H9 (cell line): ENCODE data around the gene RSU1. TPM values are rescaled to one million over a fixed set of nuclear protein-coding genes. Genes with fewer than 3 reads are reported as not detected.

Source experiments
- DNase-seq: peaks from one replicate; pipeline ENCODE4 v3.0.0-alpha.2; 2017
- H2AFZ ChIP-seq: one replicate; pipeline ENCODE4 v1.6.1; 2013; ENCODE audit warnings: mild to moderate bottlenecking, low read length, control low read depth, moderate library complexity
- H2AK5ac ChIP-seq: 2 replicates; pipeline ENCODE4 v1.6.1; 2013; ENCODE audit warnings: low read length, control low read depth, mixed read lengths; ENCODE audit not compliant: insufficient read length
- H2BK120ac ChIP-seq: one replicate; pipeline ENCODE4 v1.6.1; 2013; ENCODE audit warnings: low read depth, mild to moderate bottlenecking, low read length, control low read depth, inconsistent platforms; ENCODE audit not compliant: poor library complexity, severe bottlenecking
- H2BK12ac ChIP-seq: 2 replicates; pipeline ENCODE4 v1.6.1; 2013; ENCODE audit warnings: low read length, control low read depth, mixed read lengths, low read depth; ENCODE audit not compliant: insufficient read length
- H2BK15ac ChIP-seq: 2 replicates; pipeline ENCODE4 v1.6.1; 2013; ENCODE audit warnings: low read depth, low read length, control low read depth
- H2BK20ac ChIP-seq: one replicate; pipeline ENCODE4 v1.6.1; 2013; ENCODE audit warnings: low read depth, mild to moderate bottlenecking, low read length, control low read depth, inconsistent platforms; ENCODE audit not compliant: poor library complexity, severe bottlenecking
- H2BK5ac ChIP-seq: 2 replicates; pipeline ENCODE4 v1.6.1; 2013; ENCODE audit warnings: low read length, control low read depth, mixed read lengths; ENCODE audit not compliant: insufficient read length
- H3K14ac ChIP-seq: 2 replicates; pipeline ENCODE4 v1.6.1; 2013; ENCODE audit warnings: low read length, control low read depth; ENCODE audit not compliant: insufficient read depth
- H3K18ac ChIP-seq: 2 replicates; pipeline ENCODE4 v1.6.1; 2013; ENCODE audit warnings: low read depth, mild to moderate bottlenecking, mixed read lengths, low read length, control low read depth; ENCODE audit not compliant: insufficient read length
- H3K23ac ChIP-seq: 2 replicates; pipeline ENCODE4 v1.6.1; 2013; ENCODE audit warnings: low read length, control low read depth, mixed read lengths, low read depth; ENCODE audit not compliant: insufficient read length
- H3K23me2 ChIP-seq: 2 replicates; pipeline ENCODE4 v1.6.1; 2013; ENCODE audit warnings: low read depth, mild to moderate bottlenecking, mixed read lengths, low read length, control low read depth; ENCODE audit not compliant: insufficient read length, poor library complexity, severe bottlenecking
- H3K27ac ChIP-seq: 2 replicates; pipeline ENCODE4 v1.5.1; 2013; ENCODE audit warnings: low read length, control low read depth, mixed read lengths, low read depth; ENCODE audit not compliant: insufficient read length
- H3K27me3 ChIP-seq: 2 replicates; pipeline ENCODE4 v1.6.1; 2013; ENCODE audit warnings: low read length, control low read depth, inconsistent platforms; ENCODE audit not compliant: insufficient read depth
- H3K4ac ChIP-seq: 2 replicates; pipeline ENCODE4 v1.6.1; 2013; ENCODE audit warnings: low read depth, mild to moderate bottlenecking, control low read depth, inconsistent platforms, low read length, moderate library complexity
- H3K4me1 ChIP-seq: 2 replicates; pipeline ENCODE4 v1.6.1; 2013; ENCODE audit warnings: low read length, control low read depth, inconsistent platforms; ENCODE audit not compliant: insufficient read depth
- H3K4me2 ChIP-seq: 2 replicates; pipeline ENCODE4 v1.6.1; 2013; ENCODE audit warnings: low read length, control low read depth, mixed read lengths; ENCODE audit not compliant: insufficient read length, insufficient read depth
- H3K56ac ChIP-seq: 2 replicates; pipeline ENCODE4 v1.6.1; 2013; ENCODE audit warnings: low read depth, mild to moderate bottlenecking, mixed read lengths, low read length, control low read depth; ENCODE audit not compliant: insufficient read length
- H3K79me1 ChIP-seq: 2 replicates; pipeline ENCODE4 v1.6.1; 2013; ENCODE audit warnings: low read depth, mild to moderate bottlenecking, moderate library complexity, low read length, control low read depth, inconsistent platforms; ENCODE audit not compliant: insufficient read depth, poor library complexity, severe bottlenecking
- H3K79me2 ChIP-seq: 2 replicates; pipeline ENCODE4 v1.6.1; 2013; ENCODE audit warnings: low read length, control low read depth, inconsistent platforms; ENCODE audit not compliant: insufficient read depth
- H3K9ac ChIP-seq: 2 replicates; pipeline ENCODE4 v1.6.1; 2013; ENCODE audit warnings: low read length, control low read depth, mixed read lengths; ENCODE audit not compliant: insufficient read length; ENCODE audit errors: extremely low read depth
- H3K9me3 ChIP-seq: one replicate; pipeline ENCODE4 v1.6.1; 2013; ENCODE audit warnings: low read depth, low read length, inconsistent platforms; ENCODE audit not compliant: control insufficient read depth
- H3T11ph ChIP-seq: one replicate; pipeline ENCODE4 v1.6.1; 2013; ENCODE audit warnings: mild to moderate bottlenecking, low read length, control low read depth, inconsistent platforms
- H4K20me1 ChIP-seq: one replicate; pipeline ENCODE4 v1.6.1; 2013; ENCODE audit not compliant: control insufficient read depth, insufficient read length, insufficient read depth
- H4K5ac ChIP-seq: 2 replicates; pipeline ENCODE4 v1.6.1; 2013; ENCODE audit warnings: low read depth, mild to moderate bottlenecking, mixed read lengths, low read length, control low read depth; ENCODE audit not compliant: insufficient read length
- H4K8ac ChIP-seq: replicated peaks from 2 replicates; pipeline ENCODE4 v1.6.1; 2013; ENCODE audit warnings: low read length, control low read depth, mixed read lengths, low read depth; ENCODE audit not compliant: insufficient read length
- H4K91ac ChIP-seq: 2 replicates; pipeline ENCODE4 v1.6.1; 2013; ENCODE audit warnings: low read depth, mild to moderate bottlenecking, moderate library complexity, mixed read lengths, low read length, control low read depth; ENCODE audit not compliant: insufficient read length
- H3K27ac Mint-ChIP-seq, 3 experiments: 2 replicates in 2 of 3; 3 replicates in 1 of 3; pipeline ENCODE4 v1.8.0; 2020 to 2021; ENCODE audit warnings: mixed read lengths in 3 of 3, mild to moderate bottlenecking in 1 of 3, moderate library complexity in 1 of 3
- H3K27me3 Mint-ChIP-seq: 2 replicates; pipeline ENCODE4 v1.8.0; 2021; ENCODE audit warnings: low read depth, mild to moderate bottlenecking, moderate library complexity, mixed read lengths
- H3K36me3 Mint-ChIP-seq, 3 experiments: 2 replicates in 2 of 3; 3 replicates in 1 of 3; pipeline ENCODE4 v1.8.0; 2020 to 2021; ENCODE audit warnings: low read depth in 3 of 3, mixed read lengths in 3 of 3; ENCODE audit not compliant: insufficient read depth in 1 of 3
- H3K4me1 Mint-ChIP-seq, 2 experiments: 2 replicates each; pipeline ENCODE4 v1.8.0; 2020; ENCODE audit warnings: mixed read lengths in 2 of 2
- H3K4me3 Mint-ChIP-seq, 2 experiments: 2 replicates in 1 of 2; 3 replicates in 1 of 2; pipeline ENCODE4 v1.8.0; 2020 to 2021; ENCODE audit warnings: mild to moderate bottlenecking in 2 of 2, mixed read lengths in 2 of 2, moderate library complexity in 1 of 2
- H3K9me3 Mint-ChIP-seq, 2 experiments: 2 replicates in 1 of 2; 3 replicates in 1 of 2; pipeline ENCODE4 v1.8.0; 2020; ENCODE audit warnings: mild to moderate bottlenecking in 2 of 2, mixed read lengths in 2 of 2, moderate library complexity in 1 of 2
- WGBS: extraction: QIAGEN DNeasy Blood & Tissue Kit; methylation state at CpG from one replicate; pipeline ENCODE4 v1.1.7; 2013; ENCODE audit warnings: missing lambda C conversion rate, low lambda C conversion rate, mixed read lengths; ENCODE audit not compliant: insufficient read length; ENCODE audit errors: extremely low coverage; 5-methylcytosine and 5-hydroxymethylcytosine counted together
- total RNA-seq: library from RNA; stranded (reverse); gene quantifications from 2 replicates; pipeline ENCODE4 v1.2.1, GENCODE V29; 2021
- TF ChIP-seq, protein P1 (sequence below): fragments of 200-600 bp; sonication (generic); conservative IDR thresholded peaks from 3 replicates; pipeline ENCODE4 v1.8.0; 2021; ENCODE audit warnings: antibody characterized with exemption, mild to moderate bottlenecking

The RSU1 gene
- total RNA-seq, 1 experiment from 2014 or later = 59.4 TPM

DNA sequence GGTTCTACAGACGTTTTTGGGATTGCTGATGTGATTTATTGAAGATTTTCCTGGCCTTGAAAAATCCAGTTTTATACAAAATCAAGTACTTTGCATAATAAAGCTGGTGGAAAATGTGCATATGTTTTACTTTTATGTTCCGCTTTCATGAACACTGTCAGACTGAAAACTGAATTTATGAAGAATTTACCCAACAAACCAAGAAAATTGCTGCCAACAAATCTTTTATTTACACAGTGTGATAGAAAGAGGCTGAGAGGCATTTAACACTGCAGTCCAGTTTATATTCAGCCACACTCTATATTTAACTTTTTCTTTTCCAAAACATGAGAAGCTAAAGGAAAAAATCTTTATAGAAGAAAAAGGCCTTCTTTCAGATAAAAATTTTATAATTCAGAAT lies 35.4 kb upstream of the RSU1 start:
- Histone ChIP-seq H2AFZ (no peak overlapping the region), H3K4me1 (no peaks in the 10 kb centered on the region), H4K91ac (no peak overlapping the region), H2BK120ac (no peak overlapping the region), H2BK20ac (no peak overlapping the region), H3K23me2 (no peaks in the 10 kb centered on the region), H3K79me2 (no peaks in the 10 kb centered on the region), H3K4ac (no peak overlapping the region), H2BK12ac (no peak overlapping the region), H2BK15ac (no peak overlapping the region), H4K20me1 (no peaks in the 10 kb centered on the region), H3K18ac (no peak overlapping the region), H3K27me3 (no peaks in the 10 kb centered on the region), H3K9me3 (no peaks in the 10 kb centered on the region), H3K4me2 (no peak overlapping the region), H2AK5ac (no peak overlapping the region), H4K5ac (no peak overlapping the region), H3K14ac (no peak overlapping the region), H3K56ac (no peak overlapping the region), H3T11ph (no peak overlapping the region), H3K79me1 (no peaks in the 10 kb centered on the region), H4K8ac (no peak overlapping the region), H3K27ac (no peak overlapping the region), H3K23ac (no peak overlapping the region), H3K9ac (no peak overlapping the region), H2BK5ac (no peak overlapping the region)
- peaks cover 22 to 23% of the 10 kb centered on the region in 2 experiments for H3K4me1 Mint-ChIP-seq
- H3K27ac Mint-ChIP-seq = no peak overlapping the region; a peak in 1 of 7 replicates
- H3K4me3 Mint-ChIP-seq = no peak overlapping the region
- no CpG with 5 or more reads among the region's 2 CpGs for WGBS
- DNase-seq = no peak
- TF ChIP-seq, protein P1, sequence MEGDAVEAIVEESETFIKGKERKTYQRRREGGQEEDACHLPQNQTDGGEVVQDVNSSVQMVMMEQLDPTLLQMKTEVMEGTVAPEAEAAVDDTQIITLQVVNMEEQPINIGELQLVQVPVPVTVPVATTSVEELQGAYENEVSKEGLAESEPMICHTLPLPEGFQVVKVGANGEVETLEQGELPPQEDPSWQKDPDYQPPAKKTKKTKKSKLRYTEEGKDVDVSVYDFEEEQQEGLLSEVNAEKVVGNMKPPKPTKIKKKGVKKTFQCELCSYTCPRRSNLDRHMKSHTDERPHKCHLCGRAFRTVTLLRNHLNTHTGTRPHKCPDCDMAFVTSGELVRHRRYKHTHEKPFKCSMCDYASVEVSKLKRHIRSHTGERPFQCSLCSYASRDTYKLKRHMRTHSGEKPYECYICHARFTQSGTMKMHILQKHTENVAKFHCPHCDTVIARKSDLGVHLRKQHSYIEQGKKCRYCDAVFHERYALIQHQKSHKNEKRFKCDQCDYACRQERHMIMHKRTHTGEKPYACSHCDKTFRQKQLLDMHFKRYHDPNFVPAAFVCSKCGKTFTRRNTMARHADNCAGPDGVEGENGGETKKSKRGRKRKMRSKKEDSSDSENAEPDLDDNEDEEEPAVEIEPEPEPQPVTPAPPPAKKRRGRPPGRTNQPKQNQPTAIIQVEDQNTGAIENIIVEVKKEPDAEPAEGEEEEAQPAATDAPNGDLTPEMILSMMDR = no peak
- H3K9me3 Mint-ChIP-seq = no peaks in the 10 kb centered on the region
- no peaks in the 10 kb centered on the region for H3K36me3 Mint-ChIP-seq
- H3K27me3 Mint-ChIP-seq = no peaks in the 10 kb centered on the region
